Kidney (tissue), 14 donors: ENCODE data around the gene CCDC87. TPM values are rescaled to one million over a fixed set of nuclear protein-coding genes. Genes with fewer than 3 reads are reported as not detected.

ENCODE experiments used
- DNase-seq, 5 donors: peaks; one replicate each; pipeline ENCODE4 v3.0.0-alpha.2; 2013 to 2020
- FAIRE-seq: peaks from 2 replicates; lab custom pipeline; 2012; peaks lifted over from hg19 to GRCh38; lab: Jason Lieb, UNC
- H3K27ac ChIP-seq, 2 donors: one replicate each; pipeline ENCODE4 v1.7.0; 2013; ENCODE audit warnings: low read depth in 2 of 2, low read length in 2 of 2, inconsistent platforms in 1 of 2
- H3K27me3 ChIP-seq: one replicate; pipeline ENCODE4 v1.7.1; 2013; ENCODE audit warnings: low read length, inconsistent platforms; ENCODE audit not compliant: control insufficient read depth, insufficient read depth
- H3K36me3 ChIP-seq, 3 donors: one replicate each; pipeline versions ENCODE4 v1.7.0 to v1.7.1; 2013; ENCODE audit warnings: low read length in 3 of 3, control low read depth in 1 of 3, inconsistent platforms in 1 of 3; ENCODE audit not compliant: insufficient read depth in 3 of 3, control insufficient read depth in 2 of 3
- H3K4me1 ChIP-seq, 3 donors: one replicate each; pipeline versions ENCODE4 v1.7.0 to v1.7.1; 2013; ENCODE audit warnings: low read length in 3 of 3, inconsistent platforms in 1 of 3, low read depth in 1 of 3; ENCODE audit not compliant: control insufficient read depth in 2 of 3, insufficient read depth in 2 of 3
- H3K4me3 ChIP-seq, 3 donors: one replicate each; pipeline versions ENCODE4 v1.7.0 to v1.8.1; 2013; ENCODE audit warnings: low read length in 3 of 3, control low read depth in 1 of 3, inconsistent platforms in 1 of 3
- H3K9ac ChIP-seq, 3 donors: one replicate each; pipeline versions ENCODE4 v1.7.0 to v1.7.1; 2013; ENCODE audit warnings: low read length in 3 of 3, control low read depth in 1 of 3, inconsistent platforms in 1 of 3
- H3K9me3 ChIP-seq, 3 donors: one replicate each; pipeline versions ENCODE4 v1.7.0 to v1.7.1; 2013; ENCODE audit warnings: low read length in 3 of 3, control low read depth in 1 of 3, inconsistent platforms in 1 of 3; ENCODE audit not compliant: control insufficient read depth in 2 of 3, insufficient read depth in 1 of 3
- CTCF ChIP-seq: IDR thresholded peaks from 3 replicates; pipeline ENCODE4 v1.5.1; 2012; ENCODE audit warnings: mild to moderate bottlenecking, moderate library complexity, borderline replicate concordance; ENCODE audit not compliant: insufficient read depth; ENCODE audit errors: extremely low read depth
- intact Hi-C: fragments of 100-400 bp; cut with DNase I; formaldehyde crosslinking; loops from one replicate; pipeline ENCODE4 v1.11.1; 2022
- polyA plus RNA-seq: library from polyadenylated mRNA; stranded (reverse); fragments of 350-450 nt; fragmentation: Illumina TruSeq; extraction: RNeasy Lipid Tissue Mini Kit (QIAGEN cat#74804); gene quantifications from one replicate; pipeline ENCODE4 v1.2.3, GENCODE V29; 2014; ENCODE audit warnings: low read depth, low replicate concordance; ENCODE audit not compliant: insufficient read depth
- total RNA-seq: library from RNA; stranded (reverse); fragmentation: NEBNext Ultra II Directional; extraction: Animal tissue kit (Norgen Biotek cat#: 25700); gene quantifications from one replicate; pipeline ENCODE4 v1.2.1, GENCODE V29; 2021
- donor health status: control.
- donor health status: control.
- donor health status: control.
- donor health status: control.
- donor health status: control.
- donor health status: DM: yes; HTN: yes; CAD: no.
- donor health status: Normal renal cell carcinoma (clear cell type).

Gene CCDC87
- total and polyA plus RNA-seq, 2 donors from 2014 or later: 0.13 to 1.0 TPM

GRCh38 chr11:66564538-66564937 lies 28.3 kb downstream of the CCDC87 start:
- FAIRE-seq (no peak), DNase-seq (no peak)
- no peak for TF ChIP-seq CTCF
- no peaks in the 10 kb centered on the region for H3K9me3 ChIP-seq
- H3K27me3 ChIP-seq: no peaks in the 10 kb centered on the region
- peaks cover 0 to 2% (median 0%) of the 10 kb centered on the region in 3 donors for H3K36me3 ChIP-seq
- intact Hi-C loops: no loop called here
- no peak overlapping the region for H3K9ac ChIP-seq
- peaks cover 0 to 10% (median 0%) of the 10 kb centered on the region in 3 donors for H3K4me1 ChIP-seq
- H3K4me3 ChIP-seq: no peak overlapping the region
- H3K27ac ChIP-seq: no peak overlapping the region

- no peak overlapping the region for H3K27ac ChIP-seq
- H3K4me1 ChIP-seq: peaks cover 0 to 13% (median 0%) of the 10 kb centered on the region in 3 donors
- no peak overlapping the region for H3K4me3 ChIP-seq
- no peak for TF ChIP-seq CTCF
- no peaks in the 10 kb centered on the region for H3K27me3 ChIP-seq
- no peak overlapping the region for H3K9ac ChIP-seq
- no peak for FAIRE-seq
- DNase-seq: no peak
- no peaks in the 10 kb centered on the region for H3K9me3 ChIP-seq
- H3K36me3 ChIP-seq: peaks cover 0 to 2% (median 0%) of the 10 kb centered on the region in 3 donors
- intact Hi-C loops: no loop called here
These were observed 29.0 kb downstream of the CCDC87 start for GRCh38 chr11:66563832-66564231.

- FAIRE-seq: no peak
- Histone ChIP-seq H3K27me3 (peaks cover 3% of the 10 kb centered on the region), H3K4me3 (no peak overlapping the region), H3K9ac (no peak overlapping the region), H3K36me3 (peaks cover 0 to 2% (median 0%) of the 10 kb centered on the region in 3 donors), H3K4me1 (peaks cover 0 to 10% (median 0%) of the 10 kb centered on the region in 3 donors), H3K27ac (no peak overlapping the region), H3K9me3 (no peaks in the 10 kb centered on the region)
- DNase-seq: no peak
- TF ChIP-seq CTCF: no peak
- intact Hi-C loops: no loop called here
These were observed 29.8 kb downstream of the CCDC87 start for GRCh38 chr11:66562907-66563583.

- Histone ChIP-seq H3K9me3 (no peaks in the 10 kb centered on the region), H3K27me3 (peaks cover 4% of the 10 kb centered on the region), H3K4me3 (no peak overlapping the region), H3K36me3 (peaks cover 0 to 2% (median 0%) of the 10 kb centered on the region in 3 donors), H3K27ac (no peak overlapping the region), H3K9ac (no peak overlapping the region), H3K4me1 (peaks cover 0 to 4% (median 0%) of the 10 kb centered on the region in 3 donors)
- DNase-seq (no peak), FAIRE-seq (no peak)
- intact Hi-C loops: no loop called here
- TF ChIP-seq CTCF: no peak
These were observed 30.6 kb downstream of the CCDC87 start for GRCh38 chr11:66562275-66562674.
